IPS-20b (cell line): ENCODE measurements around the gene SYNE4.
"Not testable (repeated sequence)": the region's sequence is repeated elsewhere in the genome, so short reads cannot be mapped to it uniquely, and the experiment has no call there.

Source experiments
- H3K27ac ChIP-seq: one replicate; pipeline ENCODE4 v1.5.1; 2013; ENCODE audit warnings: low read length
- H3K27me3 ChIP-seq: 2 replicates; pipeline ENCODE4 v1.6.1; 2013; ENCODE audit warnings: mild to moderate bottlenecking, low read length, inconsistent platforms; ENCODE audit not compliant: insufficient read depth
- H3K36me3 ChIP-seq: 2 replicates; pipeline ENCODE4 v1.6.1; 2013; ENCODE audit warnings: low read depth, mild to moderate bottlenecking, inconsistent platforms, low read length, moderate library complexity; ENCODE audit not compliant: insufficient read depth
- H3K4me1 ChIP-seq: 2 replicates; pipeline ENCODE4 v1.6.1; 2013; ENCODE audit warnings: mild to moderate bottlenecking, control low read depth, inconsistent platforms, low read length, moderate library complexity; ENCODE audit not compliant: insufficient read depth
- H3K4me3 ChIP-seq: 2 replicates; pipeline ENCODE4 v1.5.1; 2013; ENCODE audit warnings: mild to moderate bottlenecking, low read length, inconsistent platforms
- H3K9ac ChIP-seq: 2 replicates; pipeline ENCODE4 v1.6.1; 2013; ENCODE audit warnings: low read depth, mild to moderate bottlenecking, inconsistent platforms, low read length, moderate library complexity
- H3K9me3 ChIP-seq: 2 replicates; pipeline ENCODE4 v1.6.1; 2013; ENCODE audit warnings: mild to moderate bottlenecking, low read depth, low read length, inconsistent platforms; ENCODE audit not compliant: insufficient read depth

SYNE4 gene

GRCh38 chr19:35959040-35959967, 49.3 kb downstream of the SYNE4 start:
- Histone ChIP-seq H3K27ac (no peak overlapping the region), H3K9ac (no peak overlapping the region), H3K4me3 (peak overlapping the region; percentile 40; the same call in 1 of the 2 replicates), H3K27me3 (peaks cover 63% of the 10 kb centered on the region), H3K4me1 (no peaks in the 10 kb centered on the region), H3K36me3 (no peaks in the 10 kb centered on the region), H3K9me3 (no peaks in the 10 kb centered on the region)

GRCh38 chr19:35958660-35959039, 50.0 kb downstream of the SYNE4 start:
- Histone ChIP-seq H3K9ac (no peak overlapping the region), H3K4me3 (peak overlapping the region; percentile 40; the same call in 1 of the 2 replicates), H3K9me3 (no peaks in the 10 kb centered on the region), H3K4me1 (no peaks in the 10 kb centered on the region), H3K36me3 (no peaks in the 10 kb centered on the region), H3K27me3 (peaks cover 63% of the 10 kb centered on the region), H3K27ac (no peak overlapping the region)

- H3K4me3 ChIP-seq, H3K9ac ChIP-seq, H3K36me3 ChIP-seq, H3K4me1 ChIP-seq, H3K27ac ChIP-seq, H3K9me3 ChIP-seq: not testable (repeated sequence)
- peaks cover 54% of the 10 kb centered on the region for H3K27me3 ChIP-seq
These were observed 51.2 kb downstream of the SYNE4 start for GRCh38 chr19:35957411-35957810.

GRCh38 chr19:35955881-35956634, 52.6 kb downstream of the SYNE4 start:
- no peak overlapping the region for H3K9ac ChIP-seq

More at GRCh38 chr19:35955881-35956634, 52.6 kb downstream of the SYNE4 start:
- H3K27me3 ChIP-seq: peaks cover 46% of the 10 kb centered on the region
- no peak overlapping the region for H3K4me3 ChIP-seq
- H3K9me3 ChIP-seq: no peaks in the 10 kb centered on the region
- H3K36me3 ChIP-seq: no peaks in the 10 kb centered on the region
- H3K4me1 ChIP-seq: no peaks in the 10 kb centered on the region; the same call in 1 of the 2 replicates
- no peak overlapping the region for H3K27ac ChIP-seq
